ENCODE measurements around the gene ZNF91.
"Not testable (repeated sequence)": the region's sequence is repeated elsewhere in the genome, so short reads cannot be mapped to it uniquely, and the experiment has no call there.

ZNF91 gene

GRCh38 chr19:23310729-23311211 lies 84.5 kb downstream of the ZNF91 start:
- no peak for TF ChIP-seq CTCF (IDR thresholded peaks at IDR 0.05; ENCODE audit: low read depth, low read length)
- H3K4me3 ChIP-seq (ENCODE audit: low read depth, low read length) = no peak overlapping the region

- no peak overlapping the region for H3K4me3 ChIP-seq (ENCODE audit: low read depth, low read length)
- no peak for TF ChIP-seq CTCF (IDR thresholded peaks at IDR 0.05; ENCODE audit: low read depth, low read length)
Measured at GRCh38 chr19:23309926-23310325, 85.3 kb downstream of the ZNF91 start.

- H3K4me3 ChIP-seq (ENCODE audit: low read depth, low read length) = no peak overlapping the region
- TF ChIP-seq CTCF (IDR thresholded peaks at IDR 0.05; ENCODE audit: low read depth, low read length) = no peak
Measured at GRCh38 chr19:23305555-23305954, 89.7 kb downstream of the ZNF91 start.

GRCh38 chr19:23304238-23304637 lies 91.0 kb downstream of the ZNF91 start:
- no peak overlapping the region for H3K4me3 ChIP-seq (ENCODE audit: low read depth, low read length)
- no peak for TF ChIP-seq CTCF (IDR thresholded peaks at IDR 0.05; ENCODE audit: low read depth, low read length)

GRCh38 chr19:23294141-23294540 lies 101.1 kb downstream of the ZNF91 start:
- no peak overlapping the region for H3K4me3 ChIP-seq (ENCODE audit: low read depth, low read length)
- no peak for TF ChIP-seq CTCF (IDR thresholded peaks at IDR 0.05; ENCODE audit: low read depth, low read length)

- not testable (repeated sequence) for H3K4me3 ChIP-seq (ENCODE audit: low read depth, low read length)
Measured at GRCh38 chr19:23289966-23290365, 105.3 kb downstream of the ZNF91 start.
